ENCODE results near the gene FAHD1.

FAHD1 gene

GRCh38 chr16:1779234-1779701 lies 47.7 kb upstream of the FAHD1 start:
- H3K79me2 ChIP-seq (ENCODE audit: insufficient read depth, low read length) = peaks cover 14% of the 10 kb centered on the region
- no peaks in the 10 kb centered on the region for H3K9me3 ChIP-seq (ENCODE audit: insufficient read depth, low read length)
- H3K36me3 ChIP-seq (ENCODE audit: low read length) = no peaks in the 10 kb centered on the region
- H3K4me3 ChIP-seq (ENCODE audit: insufficient read depth, low read length, poor library complexity, severe bottlenecking) = no peak overlapping the region
- no peaks in the 10 kb centered on the region for H4K20me1 ChIP-seq (ENCODE audit: low read depth, low read length)
- no peak overlapping the region for H3K9ac ChIP-seq (ENCODE audit: low read length)
- H3K27me3 ChIP-seq (ENCODE audit: low read length) = no peaks in the 10 kb centered on the region
- H3K9me2 ChIP-seq (replicated peaks; ENCODE audit: insufficient read depth, low read length) = no peaks in the 10 kb centered on the region
- no peaks in the 10 kb centered on the region for H3F3A ChIP-seq (ENCODE audit: insufficient read depth)
- H3K4me2 ChIP-seq (ENCODE audit: low read depth, low read length, poor library complexity, severe bottlenecking) = no peak overlapping the region
- H2AFZ ChIP-seq (ENCODE audit: low read depth, low read length, severe bottlenecking) = no peak overlapping the region
- H3K27ac ChIP-seq (ENCODE audit: low read depth, low read length) = no peak overlapping the region
- TF ChIP-seq EZH2phosphoT487 (conservative IDR thresholded peaks at IDR 0.05; ENCODE audit: low read length) (no peak), CTCF (IDR thresholded peaks at IDR 0.05; ENCODE audit: insufficient read depth, low read length, poor library complexity, severe bottlenecking) (no peak)

GRCh38 chr16:1779741-1780676 lies 47.0 kb upstream of the FAHD1 start:
- no peak overlapping the region for H3K9ac ChIP-seq (ENCODE audit: low read length)
- no peak overlapping the region for H3K27ac ChIP-seq (ENCODE audit: low read depth, low read length)
- no peak overlapping the region for H3K4me2 ChIP-seq (ENCODE audit: low read depth, low read length, poor library complexity, severe bottlenecking)
- H3K4me3 ChIP-seq (ENCODE audit: insufficient read depth, low read length, poor library complexity, severe bottlenecking) = no peak overlapping the region
- TF ChIP-seq CTCF (IDR thresholded peaks at IDR 0.05; ENCODE audit: insufficient read depth, low read length, poor library complexity, severe bottlenecking) (no peak), EZH2phosphoT487 (conservative IDR thresholded peaks at IDR 0.05; ENCODE audit: low read length) (no peak)
- H2AFZ ChIP-seq (ENCODE audit: low read depth, low read length, severe bottlenecking) = no peak overlapping the region
- no peaks in the 10 kb centered on the region for H3K36me3 ChIP-seq (ENCODE audit: low read length)
- H3K9me3 ChIP-seq (ENCODE audit: insufficient read depth, low read length) = no peaks in the 10 kb centered on the region
- no peaks in the 10 kb centered on the region for H4K20me1 ChIP-seq (ENCODE audit: low read depth, low read length)
- H3K9me2 ChIP-seq (replicated peaks; ENCODE audit: insufficient read depth, low read length) = no peaks in the 10 kb centered on the region
- H3F3A ChIP-seq (ENCODE audit: insufficient read depth) = no peaks in the 10 kb centered on the region
- no peaks in the 10 kb centered on the region for H3K27me3 ChIP-seq (ENCODE audit: low read length)
- H3K79me2 ChIP-seq (ENCODE audit: insufficient read depth, low read length) = peaks cover 17% of the 10 kb centered on the region

GRCh38 chr16:1780677-1781072 lies 46.3 kb upstream of the FAHD1 start:
- no peak overlapping the region for H3K9ac ChIP-seq (ENCODE audit: low read length)
- no peaks in the 10 kb centered on the region for H4K20me1 ChIP-seq (ENCODE audit: low read depth, low read length)
- no peak overlapping the region for H3K4me3 ChIP-seq (ENCODE audit: insufficient read depth, low read length, poor library complexity, severe bottlenecking)
- no peaks in the 10 kb centered on the region for H3K27me3 ChIP-seq (ENCODE audit: low read length)
- H2AFZ ChIP-seq (ENCODE audit: low read depth, low read length, severe bottlenecking) = no peak overlapping the region
- H3K4me2 ChIP-seq (ENCODE audit: low read depth, low read length, poor library complexity, severe bottlenecking) = no peak overlapping the region
- H3K79me2 ChIP-seq (ENCODE audit: insufficient read depth, low read length) = peaks cover 24% of the 10 kb centered on the region
- H3K27ac ChIP-seq (ENCODE audit: low read depth, low read length) = no peak overlapping the region
- H3F3A ChIP-seq (ENCODE audit: insufficient read depth) = no peaks in the 10 kb centered on the region
- H3K9me3 ChIP-seq (ENCODE audit: insufficient read depth, low read length) = no peaks in the 10 kb centered on the region
- H3K9me2 ChIP-seq (replicated peaks; ENCODE audit: insufficient read depth, low read length) = no peaks in the 10 kb centered on the region
- TF ChIP-seq CTCF (IDR thresholded peaks at IDR 0.05; ENCODE audit: insufficient read depth, low read length, poor library complexity, severe bottlenecking) = no peak
- no peak for TF ChIP-seq EZH2phosphoT487 (conservative IDR thresholded peaks at IDR 0.05; ENCODE audit: low read length)
- no peaks in the 10 kb centered on the region for H3K36me3 ChIP-seq (ENCODE audit: low read length)
